Thoracic aorta (tissue), 2 donors: ENCODE measurements around the gene ZNF502. TPM values are rescaled to one million over a fixed set of nuclear protein-coding genes. Genes with fewer than 3 reads are reported as not detected.

Source experiments
- ATAC-seq: fragments of 150-250 bp; one replicate; pipeline ENCODE4 v1.8.0; 2017; ENCODE audit warnings: low read depth; ENCODE audit not compliant: insufficient number of reproducible peaks, low FRiP score
- DNase-seq: peaks from one replicate; pipeline ENCODE4 v3.0.0-alpha.2; 2020; ENCODE audit warnings: low spot score
- H3K27ac ChIP-seq, 2 donors: fragments of 200-600 bp; sonication (generic); 1 replicate in 1 of 2; 2 replicates in 1 of 2; pipeline ENCODE4 v1.5.1; 2016; ENCODE audit warnings: mild to moderate bottlenecking in 2 of 2, moderate library complexity in 2 of 2
- H3K27me3 ChIP-seq: fragments of 200-600 bp; sonication (generic); replicated peaks from 2 replicates; pipeline ENCODE4 v1.6.0; 2016; ENCODE audit warnings: mild to moderate bottlenecking; ENCODE audit not compliant: insufficient read depth
- H3K36me3 ChIP-seq: fragments of 200-600 bp; sonication (generic); one replicate; pipeline ENCODE4 v1.5.1; 2016
- H3K4me1 ChIP-seq, 2 donors: fragments of 200-600 bp; sonication (generic); 1 replicate in 1 of 2; 2 replicates in 1 of 2; pipeline versions ENCODE4 v1.5.1 to v1.6.0; 2016; ENCODE audit warnings: low read depth in 2 of 2, mild to moderate bottlenecking in 1 of 2; ENCODE audit not compliant: control insufficient read depth in 1 of 2
- H3K4me3 ChIP-seq: fragments of 200-600 bp; sonication (generic); 2 replicates; pipeline ENCODE4 v1.5.1; 2016; ENCODE audit warnings: mild to moderate bottlenecking
- H3K9me3 ChIP-seq: fragments of 200-600 bp; sonication (generic); 2 replicates; pipeline ENCODE4 v1.5.1; 2016
- CTCF ChIP-seq: fragments of 200-600 bp; sonication (generic); IDR thresholded peaks from one replicate; pipeline ENCODE4 v1.5.1; 2019; ENCODE audit warnings: antibody characterized with exemption
- total RNA-seq, 2 donors: library from RNA; depleted of rRNA; stranded (reverse); fragments of >200 nt; gene quantifications; one replicate each; pipeline versions ENCODE4 v1.1.0 to v1.2.3, GENCODE V29; 2016

ZNF502 gene
- total RNA-seq, 2 donors from 2014 or later, result 3.7 to 4.5 TPM

- DNase-seq, result no peak
- Histone ChIP-seq H3K9me3 (peaks cover 11% of the 10 kb centered on the region), H3K27me3 (no peaks in the 10 kb centered on the region), H3K36me3 (no peaks in the 10 kb centered on the region), H3K4me1 (no peaks in the 10 kb centered on the region), H3K4me3 (no peak overlapping the region), H3K27ac (no peak overlapping the region)
- TF ChIP-seq CTCF, result no peak
- no peak for ATAC-seq
Measured at GRCh38 chr3:44771424-44772098, 59.1 kb downstream of the ZNF502 start.

GRCh38 chr3:44772099-44772442 is 59.6 kb downstream of the ZNF502 start:
- H3K9me3 ChIP-seq, result peaks cover 11% of the 10 kb centered on the region
- DNase-seq (no peak), ATAC-seq (no peak)
- H3K4me3 ChIP-seq, result no peak overlapping the region
- no peaks in the 10 kb centered on the region for H3K27me3 ChIP-seq
- H3K27ac ChIP-seq, result no peak overlapping the region
- TF ChIP-seq CTCF, result no peak
- H3K36me3 ChIP-seq, result no peaks in the 10 kb centered on the region
- no peaks in the 10 kb centered on the region for H3K4me1 ChIP-seq

Other genes starting within 250 kb of the ZNF502 start
- 10 to 100 TPM in 1 of 2 donors, 1 to 10 TPM in 1; 9.2 to 15.7 TPM for gene ZNF445, start 235.0 kb upstream of the ZNF502 start, total RNA-seq
- gene ZKSCAN7, start 157.5 kb upstream of the ZNF502 start, total RNA-seq, result 1 to 10 TPM; 2.5 to 5.4 TPM
- gene ZNF660, start 127.7 kb upstream of the ZNF502 start, total RNA-seq, result 1 to 10 TPM; 3.8 to 6.4 TPM
- gene ZNF197, start 87.6 kb upstream of the ZNF502 start, total RNA-seq, result 10 to 100 TPM in 1 of 2 donors, 1 to 10 TPM in 1; 9.6 to 20.0 TPM
- gene ZNF35, start 63.9 kb upstream of the ZNF502 start, total RNA-seq, result 10 to 100 TPM in 1 of 2 donors, 1 to 10 TPM in 1; 6.6 to 28.1 TPM
- gene ZNF501, start 17.0 kb downstream of the ZNF502 start, total RNA-seq, result 1 to 10 TPM; 3.0 to 3.6 TPM
- gene KIAA1143, start 49.0 kb downstream of the ZNF502 start, total RNA-seq, result 10 to 100 TPM; 16.9 to 28.9 TPM
- 1 to 10 TPM in 1 of 2 donors, under 1 TPM in 1; 0.42 to 2.4 TPM for gene KIF15, start 49.1 kb downstream of the ZNF502 start, total RNA-seq
- gene TMEM42, start 149.3 kb downstream of the ZNF502 start, total RNA-seq, result 10 to 100 TPM in 1 of 2 donors, 1 to 10 TPM in 1; 3.0 to 22.7 TPM
- gene TGM4, start 161.9 kb downstream of the ZNF502 start, total RNA-seq, result not detected